Measurements from ENCODE around the gene AQP11.
"Not testable (repeated sequence)": the region's sequence is repeated elsewhere in the genome, so short reads cannot be mapped to it uniquely, and the experiment has no call there.

The AQP11 gene

DNA sequence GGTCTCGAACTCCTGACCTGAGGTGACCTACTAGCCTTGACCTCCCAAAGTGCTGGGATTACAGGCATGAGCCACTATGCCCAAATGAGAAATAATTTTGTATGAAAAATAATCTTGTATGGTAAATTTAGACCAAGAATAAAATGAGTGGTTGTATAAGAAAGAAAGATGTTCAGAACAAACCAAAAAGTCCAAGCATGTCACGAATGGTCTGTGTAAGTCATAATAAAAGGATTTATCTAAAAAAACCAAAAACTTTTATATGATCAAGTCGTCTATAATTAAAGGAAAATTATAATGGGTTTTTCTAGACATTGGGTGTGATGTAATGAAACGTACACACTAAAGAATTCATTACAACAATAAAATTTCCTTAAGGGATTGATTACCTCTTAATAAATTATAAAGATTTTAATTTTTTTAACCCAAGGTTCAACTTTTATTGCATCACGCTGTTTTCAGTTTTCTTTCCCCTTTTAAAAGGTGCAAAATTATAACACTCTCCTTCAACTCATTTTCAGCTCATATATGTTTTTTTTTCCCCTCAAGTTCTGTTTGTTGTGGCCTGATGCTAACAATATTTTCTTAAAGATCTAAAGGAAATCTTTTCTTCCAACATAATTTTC, 8.9 kb upstream of the AQP11 start:
- in situ Hi-C loops (cut with HindIII; ENCODE audit: low pct_ligation_motif_present, low pct_unique_long_range_greater_than_20kb, low sequenced_read_pairs): no loop called here

GRCh38 chr11:77589181-77589520, 602 bp upstream of the AQP11 start:
- in situ Hi-C loops (cut with HindIII; ENCODE audit: low pct_ligation_motif_present, low pct_unique_long_range_greater_than_20kb, low sequenced_read_pairs): no loop called here

More for the DNA sequence above, 8.9 kb upstream of the AQP11 start:
- peak; percentile 45 for DNase-seq

DNA sequence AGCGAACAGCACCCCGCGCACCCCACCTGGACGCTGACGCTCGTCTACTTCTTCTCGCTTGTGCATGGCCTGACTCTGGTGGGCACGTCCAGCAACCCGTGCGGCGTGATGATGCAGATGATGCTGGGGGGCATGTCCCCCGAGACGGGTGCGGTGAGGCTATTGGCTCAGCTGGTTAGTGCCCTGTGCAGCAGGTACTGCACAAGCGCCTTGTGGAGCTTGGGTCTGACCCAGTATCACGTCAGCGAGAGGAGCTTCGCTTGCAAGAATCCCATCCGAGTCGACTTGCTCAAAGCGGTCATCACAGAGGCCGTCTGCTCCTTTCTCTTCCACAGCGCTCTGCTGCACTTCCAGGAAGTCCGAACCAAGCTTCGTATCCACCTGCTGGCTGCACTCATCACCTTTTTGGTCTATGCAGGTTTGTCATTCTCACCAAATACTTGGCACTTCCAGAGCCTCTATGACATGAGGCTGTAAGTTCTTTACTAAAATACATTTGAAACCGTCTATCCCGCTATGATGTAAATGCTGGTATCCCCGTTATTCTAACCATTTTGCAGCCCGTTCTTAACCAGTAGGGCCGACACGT, 535 bp downstream of the AQP11 start:
- in situ Hi-C loops (cut with HindIII; ENCODE audit: low pct_ligation_motif_present, low pct_unique_long_range_greater_than_20kb, low sequenced_read_pairs): no loop called here
- peak; percentile 54 for DNase-seq

More at GRCh38 chr11:77589181-77589520, 602 bp upstream of the AQP11 start:
- DNase-seq: no peak

GRCh38 chr11:77592727-77593126, 3.0 kb downstream of the AQP11 start:
- DNase-seq: no peak
- in situ Hi-C loops (cut with HindIII; ENCODE audit: low pct_ligation_motif_present, low pct_unique_long_range_greater_than_20kb, low sequenced_read_pairs): no loop called here

DNA sequence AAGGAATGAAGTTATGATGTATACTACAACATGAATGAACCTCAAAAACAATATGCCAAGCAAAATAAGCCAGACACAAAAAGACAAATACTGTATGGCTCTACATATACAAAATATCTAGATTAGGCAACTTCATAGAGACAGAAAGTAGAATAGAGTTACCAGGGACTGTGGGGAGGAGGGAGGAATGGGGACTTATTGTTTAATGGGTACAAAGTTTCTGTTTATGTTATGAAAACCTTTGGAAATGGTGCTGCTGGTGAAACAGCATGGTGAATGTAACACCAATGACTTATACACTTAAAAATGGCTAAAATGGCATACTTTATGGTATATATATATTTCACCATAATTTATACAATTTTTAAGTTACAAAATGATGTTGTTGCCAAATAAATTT, 4.1 kb downstream of the AQP11 start:
- DNase-seq: no peak
- in situ Hi-C loops (cut with HindIII; ENCODE audit: low pct_ligation_motif_present, low pct_unique_long_range_greater_than_20kb, low sequenced_read_pairs): no loop called here

- DNase-seq: no peak
- in situ Hi-C loops (cut with HindIII; ENCODE audit: low pct_ligation_motif_present, low pct_unique_long_range_greater_than_20kb, low sequenced_read_pairs): no loop called here
Observed at GRCh38 chr11:77596626-77597025, 6.9 kb downstream of the AQP11 start.

GRCh38 chr11:77598195-77598594, 8.4 kb downstream of the AQP11 start:
- DNase-seq: no peak
- in situ Hi-C loops (cut with HindIII; ENCODE audit: low pct_ligation_motif_present, low pct_unique_long_range_greater_than_20kb, low sequenced_read_pairs): no loop called here

DNA sequence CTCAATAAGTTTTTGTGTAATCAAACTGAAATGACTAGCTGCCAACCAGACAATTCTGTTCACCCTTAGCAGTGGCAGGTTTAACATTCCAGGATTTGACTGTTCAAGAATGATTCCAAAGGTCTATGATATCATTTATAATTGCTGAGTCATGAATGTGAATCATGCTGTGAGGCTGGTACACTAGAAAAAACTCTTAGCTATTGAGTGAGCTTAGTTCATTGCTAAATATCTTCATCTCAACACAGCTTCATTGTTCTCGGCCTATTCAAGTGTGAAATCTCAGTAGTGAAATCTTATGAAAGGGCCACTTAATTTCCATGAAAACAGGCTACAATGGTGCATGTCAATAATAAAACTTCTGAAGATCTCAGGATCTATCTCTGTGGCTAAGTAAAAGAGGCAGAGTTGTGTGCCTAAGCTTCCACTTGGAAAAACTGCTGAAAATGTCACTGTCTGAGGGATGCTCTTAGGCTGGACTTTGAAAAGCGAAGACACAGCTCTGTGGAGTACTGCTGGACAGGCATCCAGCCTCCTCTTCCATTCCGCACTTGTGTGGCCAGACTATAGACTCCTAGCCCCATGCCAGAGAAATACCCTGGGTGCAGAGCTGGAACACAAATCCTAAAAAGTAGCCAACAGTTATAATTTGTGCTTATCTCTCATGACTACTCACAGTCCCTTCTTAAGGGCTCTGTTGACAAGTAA, 12.8 kb downstream of the AQP11 start:
- in situ Hi-C loops (cut with HindIII; ENCODE audit: low pct_ligation_motif_present, low pct_unique_long_range_greater_than_20kb, low sequenced_read_pairs): no loop called here
- DNase-seq: peak; percentile 80

DNA sequence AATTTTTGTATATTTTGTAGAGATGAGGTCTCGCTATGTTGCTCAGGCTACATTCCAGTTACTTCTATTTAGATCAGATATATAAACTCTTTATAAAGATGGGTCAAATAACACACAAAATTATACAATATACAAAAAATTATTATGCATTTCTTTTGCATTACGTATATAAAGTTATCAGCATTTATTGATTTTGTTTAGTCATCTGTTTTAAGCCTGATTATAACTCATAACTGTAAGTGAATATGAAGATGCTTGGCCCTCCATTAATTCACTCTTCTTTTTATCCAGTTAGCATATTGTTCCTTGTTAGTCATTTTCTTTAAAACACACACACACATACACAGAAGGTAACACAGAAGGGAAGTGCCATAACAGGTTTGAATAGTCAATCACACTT, 14.5 kb downstream of the AQP11 start:
- DNase-seq: no peak
- in situ Hi-C loops (cut with HindIII; ENCODE audit: low pct_ligation_motif_present, low pct_unique_long_range_greater_than_20kb, low sequenced_read_pairs): no loop called here

DNA sequence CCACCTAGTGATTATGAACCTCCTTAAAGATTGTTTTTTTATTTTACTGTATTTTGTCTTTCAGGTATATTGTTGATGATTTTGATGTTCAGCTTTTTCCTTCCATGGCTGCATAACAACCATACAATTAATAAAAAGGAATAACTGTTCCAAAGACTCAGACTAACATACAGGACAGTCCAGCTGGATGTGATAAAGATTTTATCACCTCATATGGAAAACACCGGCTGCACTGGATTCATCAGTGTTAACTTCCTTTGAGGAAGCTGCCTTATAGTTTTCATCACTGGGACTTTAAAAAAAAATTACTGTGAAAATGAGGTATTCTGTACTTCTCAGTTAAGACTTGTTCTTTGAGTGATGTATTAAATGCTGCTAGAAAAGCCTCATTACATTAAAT, 19.5 kb downstream of the AQP11 start:
- in situ Hi-C loops (cut with HindIII; ENCODE audit: low pct_ligation_motif_present, low pct_unique_long_range_greater_than_20kb, low sequenced_read_pairs): no loop called here

DNA sequence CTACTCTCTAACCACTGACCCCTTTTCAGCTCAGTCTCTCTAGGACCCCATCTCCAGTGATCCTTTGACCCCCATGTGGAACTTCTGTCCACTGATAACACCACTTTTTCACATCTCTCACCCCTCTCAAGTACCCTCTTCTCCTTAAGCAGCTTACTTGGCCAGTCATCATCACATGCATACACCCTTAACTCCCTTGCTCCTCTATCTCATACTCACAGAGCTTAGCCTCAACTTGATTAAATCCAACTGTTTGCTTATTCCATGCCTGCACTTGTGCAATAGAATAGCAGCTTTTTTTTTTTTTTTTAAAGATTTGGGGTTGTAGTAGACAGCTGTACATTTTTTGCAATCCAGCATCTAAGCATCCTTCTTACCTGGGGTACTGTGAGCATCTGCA, 22.2 kb downstream of the AQP11 start:
- in situ Hi-C loops (cut with HindIII; ENCODE audit: low pct_ligation_motif_present, low pct_unique_long_range_greater_than_20kb, low sequenced_read_pairs): no loop called here
- no peak for DNase-seq

More for the DNA sequence above, 19.5 kb downstream of the AQP11 start:
- DNase-seq: no peak

DNA sequence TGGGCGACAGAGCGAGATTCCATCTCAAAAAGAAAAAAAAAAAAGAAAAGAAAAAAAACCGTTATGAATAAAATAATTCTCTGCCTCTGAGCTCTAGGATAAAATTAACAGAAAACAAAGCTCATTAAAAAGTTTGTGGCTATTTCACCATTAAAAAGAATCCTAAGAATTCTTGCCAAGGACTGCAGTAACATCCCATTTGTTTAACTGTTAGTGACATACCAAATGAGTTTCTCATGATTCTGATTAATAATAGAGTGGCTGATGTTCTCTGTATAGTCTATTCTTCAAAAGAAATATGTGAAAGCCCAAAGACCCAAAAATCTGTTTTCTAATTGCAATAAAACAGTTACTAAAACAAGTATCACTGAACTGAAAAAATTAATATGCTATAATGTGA, 28.1 kb downstream of the AQP11 start:
- DNase-seq: no peak
- in situ Hi-C loops (cut with HindIII; ENCODE audit: low pct_ligation_motif_present, low pct_unique_long_range_greater_than_20kb, low sequenced_read_pairs): no loop called here

DNA sequence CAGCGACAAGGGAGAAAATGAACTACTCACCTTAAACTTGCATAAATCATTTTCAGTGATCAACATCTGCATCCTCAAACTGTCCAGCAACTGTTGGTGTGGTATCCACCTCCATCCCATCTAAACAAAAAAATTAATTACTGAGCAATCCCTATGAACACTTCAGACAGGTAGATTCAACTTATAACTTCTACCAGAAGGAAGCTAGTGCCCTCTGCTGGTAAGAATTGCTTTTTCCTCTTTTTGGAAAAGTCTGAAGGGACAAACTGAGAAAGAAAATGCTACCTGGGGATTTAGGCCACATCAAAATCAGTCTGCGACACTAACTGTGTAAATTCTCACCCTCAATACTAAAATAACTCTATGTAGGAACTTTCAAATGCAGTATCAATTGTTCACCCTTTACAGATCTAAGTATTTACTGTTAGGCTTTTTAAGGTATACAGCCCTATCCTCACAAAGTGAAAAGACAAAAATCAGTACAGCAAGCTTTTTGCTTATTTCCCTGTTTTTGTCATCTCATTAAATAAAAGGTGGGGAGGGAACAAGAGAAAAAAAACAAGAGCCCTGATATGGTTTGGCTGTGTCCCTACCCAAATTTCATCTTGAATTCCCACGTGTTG, 29.9 kb downstream of the AQP11 start:
- in situ Hi-C loops (cut with HindIII; ENCODE audit: low pct_ligation_motif_present, low pct_unique_long_range_greater_than_20kb, low sequenced_read_pairs): no loop called here
- peak; percentile 64 for DNase-seq

- no peak for DNase-seq
- in situ Hi-C loops (cut with HindIII; ENCODE audit: low pct_ligation_motif_present, low pct_unique_long_range_greater_than_20kb, low sequenced_read_pairs): no loop called here
Observed at GRCh38 chr11:77630157-77630710, 40.5 kb downstream of the AQP11 start.

DNA sequence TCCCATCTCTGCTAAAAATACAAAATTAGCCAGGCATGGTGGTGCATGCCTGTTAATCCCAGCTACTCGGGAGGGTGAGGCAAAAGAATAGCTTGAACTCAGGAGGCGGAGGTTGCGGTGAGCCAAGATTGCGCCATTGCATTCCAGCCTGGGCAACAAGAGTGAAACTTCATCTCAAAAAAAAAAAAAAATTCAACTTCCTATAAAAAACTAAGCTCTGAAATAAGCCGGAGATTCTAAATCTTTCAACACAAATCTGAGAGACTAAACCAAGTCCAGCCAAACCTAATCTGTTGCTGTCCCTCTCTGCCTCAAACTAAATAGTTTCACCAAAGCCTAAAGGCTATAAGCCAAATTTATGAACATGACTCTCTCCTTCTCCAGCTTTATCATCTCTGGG, 44.2 kb downstream of the AQP11 start:
- in situ Hi-C loops (cut with HindIII; ENCODE audit: low pct_ligation_motif_present, low pct_unique_long_range_greater_than_20kb, low sequenced_read_pairs); DNase-seq: not testable (repeated sequence)

GRCh38 chr11:77636731-77637344, 47.1 kb downstream of the AQP11 start:
- in situ Hi-C loops (cut with HindIII; ENCODE audit: low pct_ligation_motif_present, low pct_unique_long_range_greater_than_20kb, low sequenced_read_pairs): no loop called here
- no peak for DNase-seq

DNA sequence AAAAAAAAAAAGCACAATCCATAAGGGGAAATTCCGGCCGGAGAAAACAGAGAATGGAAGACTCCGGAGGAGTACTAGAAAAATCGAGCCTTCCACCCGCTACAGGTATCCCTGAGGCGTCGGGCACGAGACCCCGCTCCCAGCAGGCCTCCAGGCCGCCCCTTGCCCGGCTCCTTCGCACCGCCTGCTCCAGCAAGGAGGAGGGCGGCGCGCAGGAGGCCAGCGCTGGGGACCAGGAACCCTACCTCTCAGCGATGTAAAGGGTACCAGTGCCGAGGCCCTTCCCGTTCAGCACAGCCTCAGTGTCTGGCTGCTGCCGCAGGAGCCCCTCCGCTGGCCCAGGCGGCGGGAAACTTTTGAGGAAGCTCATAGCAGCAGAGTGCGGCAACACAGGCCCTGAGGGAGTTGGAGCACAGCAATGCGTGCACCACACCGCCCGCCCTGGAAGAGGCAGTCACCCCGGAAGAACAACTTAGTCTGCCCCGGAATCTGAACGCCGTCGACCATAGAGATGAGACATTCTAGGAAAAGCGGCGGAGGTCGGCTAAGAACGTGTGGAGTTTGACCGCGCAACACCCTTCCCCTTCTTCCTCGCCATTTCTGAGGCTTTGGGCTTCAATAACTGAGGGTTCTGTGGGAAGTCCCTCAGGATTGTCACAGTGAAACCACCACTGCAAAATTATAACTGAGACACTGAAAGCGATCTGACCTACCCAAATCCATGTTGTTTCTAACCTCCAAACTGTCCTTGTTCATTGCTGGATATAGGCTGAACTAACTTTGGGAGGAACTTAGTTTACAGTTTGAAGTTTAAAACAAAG, 47.8 kb downstream of the AQP11 start, which contains the start of gene CLNS1A:
TSS of gene CLNS1A (minus strand) at position 450 of the 821 bp plus-strand sequence. CDS start at position 370, 80 bp downstream.
- DNase-seq: peak; percentile 86
- in situ Hi-C loops (cut with HindIII; ENCODE audit: low pct_ligation_motif_present, low pct_unique_long_range_greater_than_20kb, low sequenced_read_pairs): no loop called here

DNA sequence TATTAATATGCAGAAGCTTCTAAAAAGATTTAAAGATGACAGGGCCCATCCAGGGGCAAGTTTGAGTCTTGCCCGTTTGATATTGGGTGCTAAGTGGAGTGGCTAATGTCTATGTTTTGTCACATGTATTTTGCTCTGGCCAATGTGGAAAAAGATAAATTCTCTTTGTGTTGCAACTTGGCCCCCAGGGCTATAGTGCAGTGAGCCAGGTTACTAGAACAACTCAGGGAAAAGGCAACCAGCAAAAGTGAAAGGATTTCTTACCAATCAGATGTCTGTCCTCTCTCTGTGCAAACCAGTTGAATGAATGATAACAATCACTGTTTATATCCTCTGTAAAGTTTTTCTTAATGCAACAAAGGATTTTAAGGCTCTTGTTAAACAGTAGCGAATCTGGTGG, 52.5 kb downstream of the AQP11 start:
- in situ Hi-C loops (cut with HindIII; ENCODE audit: low pct_ligation_motif_present, low pct_unique_long_range_greater_than_20kb, low sequenced_read_pairs): no loop called here
- no peak for DNase-seq

Data from ACHN (cell line).